Measurements from ENCODE around the gene OR2L3.

DNA sequence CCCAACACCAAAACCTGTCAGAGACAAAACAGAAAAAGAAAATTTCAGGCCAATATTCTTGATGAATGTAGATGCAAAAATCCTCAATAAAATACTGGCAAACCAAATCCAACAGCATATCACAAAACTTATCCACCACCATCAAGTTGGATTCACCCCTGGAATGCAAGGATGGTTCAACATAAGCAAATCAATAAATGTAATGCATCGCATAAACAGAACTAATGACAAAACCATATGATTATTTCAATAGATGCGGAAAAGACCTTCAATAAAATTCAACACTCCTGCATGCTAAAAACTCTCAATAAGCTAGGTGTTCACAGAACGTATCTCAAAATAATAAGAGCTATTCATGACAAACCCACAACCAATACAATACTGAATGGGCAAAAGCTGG is 37.0 kb upstream of the OR2L3 start:
- TF ChIP-seq, protein P1, sequence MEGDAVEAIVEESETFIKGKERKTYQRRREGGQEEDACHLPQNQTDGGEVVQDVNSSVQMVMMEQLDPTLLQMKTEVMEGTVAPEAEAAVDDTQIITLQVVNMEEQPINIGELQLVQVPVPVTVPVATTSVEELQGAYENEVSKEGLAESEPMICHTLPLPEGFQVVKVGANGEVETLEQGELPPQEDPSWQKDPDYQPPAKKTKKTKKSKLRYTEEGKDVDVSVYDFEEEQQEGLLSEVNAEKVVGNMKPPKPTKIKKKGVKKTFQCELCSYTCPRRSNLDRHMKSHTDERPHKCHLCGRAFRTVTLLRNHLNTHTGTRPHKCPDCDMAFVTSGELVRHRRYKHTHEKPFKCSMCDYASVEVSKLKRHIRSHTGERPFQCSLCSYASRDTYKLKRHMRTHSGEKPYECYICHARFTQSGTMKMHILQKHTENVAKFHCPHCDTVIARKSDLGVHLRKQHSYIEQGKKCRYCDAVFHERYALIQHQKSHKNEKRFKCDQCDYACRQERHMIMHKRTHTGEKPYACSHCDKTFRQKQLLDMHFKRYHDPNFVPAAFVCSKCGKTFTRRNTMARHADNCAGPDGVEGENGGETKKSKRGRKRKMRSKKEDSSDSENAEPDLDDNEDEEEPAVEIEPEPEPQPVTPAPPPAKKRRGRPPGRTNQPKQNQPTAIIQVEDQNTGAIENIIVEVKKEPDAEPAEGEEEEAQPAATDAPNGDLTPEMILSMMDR (IDR thresholded peaks at IDR 0.05): no peak
- TF ChIP-seq POLR2A (IDR thresholded peaks at IDR 0.05): no peak
- TF ChIP-seq POLR2AphosphoS5 (IDR thresholded peaks at IDR 0.05): no peak
- no peak for TF ChIP-seq EP300 (IDR thresholded peaks at IDR 0.05)
